Measurements from ENCODE around the gene RAB13. TPM values are rescaled to one million over a fixed set of nuclear protein-coding genes. Genes with fewer than 3 reads are reported as not detected.
"Not testable (repeated sequence)": the region's sequence is repeated elsewhere in the genome, so short reads cannot be mapped to it uniquely, and the experiment has no call there.

Gene RAB13
- total and polyA plus RNA-seq, 7 experiments from 2014 or later, result 0.45 to 2.2 (median 1.4) TPM; not detected in 3

- H3K4me1 Mint-ChIP-seq, result no peaks in the 10 kb centered on the region
- peaks cover 0 to 8% (median 5%) of the 10 kb centered on the region in 5 donors for H3K36me3 Mint-ChIP-seq
- H3K36me3 ChIP-seq (ENCODE audit: control insufficient read depth in 2 of 3, insufficient read depth in 3 of 3, low read length in 3 of 3), result no peaks in the 10 kb centered on the region
- H3K27ac Mint-ChIP-seq, result no peak overlapping the region
- CTCF ChIA-PET, result no interaction called here
- H3K4me3 Mint-ChIP-seq, result no peak overlapping the region
- H3K27me3 Mint-ChIP-seq, result no peaks in the 10 kb centered on the region
- H3K4me3 ChIP-seq (ENCODE audit: low read length), result no peak overlapping the region
- no peak overlapping the region for H3K27ac ChIP-seq (ENCODE audit: low read depth, low read length)
- DNase-seq (no peak), ATAC-seq (no peak)
- no peaks in the 10 kb centered on the region for H3K9me3 ChIP-seq (ENCODE audit: control insufficient read depth in 2 of 3, low read length in 3 of 3)
- POLR2A ChIA-PET, result no interaction called here
- no peaks in the 10 kb centered on the region for H3K9me3 Mint-ChIP-seq
- intact Hi-C loops (cut with micrococcal nuclease), result no loop called here
- no peaks in the 10 kb centered on the region for H3K4me1 ChIP-seq (ENCODE audit: control insufficient read depth in 2 of 2, insufficient read depth in 2 of 2, low read length in 2 of 2)
- no peaks in the 10 kb centered on the region for H3K27me3 ChIP-seq (ENCODE audit: control insufficient read depth in 2 of 2, insufficient read depth in 2 of 2, low read length in 2 of 2)
Measured at GRCh38 chr1:154012129-154012528, 26.0 kb upstream of the RAB13 start.

- ChIA-PET CTCF (no interaction called here), POLR2A (no interaction called here)
- H3K9me3 Mint-ChIP-seq, result no peaks in the 10 kb centered on the region
- Histone ChIP-seq H3K4me3 (ENCODE audit: low read length) (no peak overlapping the region), H3K27me3 (ENCODE audit: control insufficient read depth in 2 of 2, insufficient read depth in 2 of 2, low read length in 2 of 2) (no peaks in the 10 kb centered on the region), H3K9me3 (ENCODE audit: control insufficient read depth in 2 of 3, low read length in 3 of 3) (no peaks in the 10 kb centered on the region), H3K36me3 (ENCODE audit: control insufficient read depth in 2 of 3, insufficient read depth in 3 of 3, low read length in 3 of 3) (no peaks in the 10 kb centered on the region), H3K27ac (ENCODE audit: low read depth, low read length) (no peak overlapping the region), H3K4me1 (ENCODE audit: control insufficient read depth in 2 of 2, insufficient read depth in 2 of 2, low read length in 2 of 2) (no peaks in the 10 kb centered on the region)
- H3K27ac Mint-ChIP-seq, result no peak overlapping the region
- no peaks in the 10 kb centered on the region for H3K27me3 Mint-ChIP-seq
- peaks cover 0 to 3% (median 0%) of the 10 kb centered on the region in 5 donors for H3K36me3 Mint-ChIP-seq
- intact Hi-C loops (cut with micrococcal nuclease), result no loop called here
- DNase-seq (no peak), ATAC-seq (no peak)
- no peaks in the 10 kb centered on the region for H3K4me1 Mint-ChIP-seq
- no peak overlapping the region for H3K4me3 Mint-ChIP-seq
Measured at GRCh38 chr1:154006136-154006535, 20.0 kb upstream of the RAB13 start.

GRCh38 chr1:154000420-154000819, 14.3 kb upstream of the RAB13 start:
- peaks cover 0 to 4% (median 3%) of the 10 kb centered on the region in 7 donors for H3K4me1 Mint-ChIP-seq
- no peaks in the 10 kb centered on the region for H3K27me3 ChIP-seq (ENCODE audit: control insufficient read depth in 2 of 2, insufficient read depth in 2 of 2, low read length in 2 of 2)
- H3K27ac ChIP-seq (ENCODE audit: low read depth, low read length), result no peak overlapping the region
- DNase-seq (no peak), ATAC-seq (no peak)
- CTCF ChIA-PET, result interaction anchor here (1.1 kb wide), 1 partner anchor 19 kb away, joined by 6 read pairs; no protein-coding TSS in a partner anchor
- no peaks in the 10 kb centered on the region for H3K9me3 ChIP-seq (ENCODE audit: control insufficient read depth in 2 of 3, low read length in 3 of 3)
- no peak overlapping the region for H3K27ac Mint-ChIP-seq
- no peaks in the 10 kb centered on the region for H3K4me1 ChIP-seq (ENCODE audit: control insufficient read depth in 2 of 2, insufficient read depth in 2 of 2, low read length in 2 of 2)
- no peak overlapping the region for H3K4me3 Mint-ChIP-seq
- H3K4me3 ChIP-seq (ENCODE audit: low read length), result no peak overlapping the region
- POLR2A ChIA-PET, result interaction anchor here (0.6 to 4.9 kb wide), 2 partner anchors 9 to 133 kb away, joined by 6 to 38 read pairs; partner anchors contain the start of gene RPS27
- intact Hi-C loops (cut with micrococcal nuclease), result no loop called here
- H3K9me3 Mint-ChIP-seq, result no peaks in the 10 kb centered on the region
- peaks cover 0 to 4% (median 2%) of the 10 kb centered on the region in 3 experiments for H3K36me3 ChIP-seq (ENCODE audit: control insufficient read depth in 2 of 3, insufficient read depth in 3 of 3, low read length in 3 of 3)
- peaks cover 4 to 6% (median 4%) of the 10 kb centered on the region in 5 donors for H3K36me3 Mint-ChIP-seq
- no peaks in the 10 kb centered on the region for H3K27me3 Mint-ChIP-seq

GRCh38 chr1:153996882-153997281, 10.7 kb upstream of the RAB13 start:
- H3K4me3 Mint-ChIP-seq; H3K27me3 ChIP-seq (ENCODE audit: control insufficient read depth in 2 of 2, insufficient read depth in 2 of 2, low read length in 2 of 2); CTCF ChIA-PET; H3K27me3 Mint-ChIP-seq; H3K9me3 Mint-ChIP-seq; H3K27ac ChIP-seq (ENCODE audit: low read depth, low read length); H3K4me3 ChIP-seq (ENCODE audit: low read length); POLR2A ChIA-PET; DNase-seq; ATAC-seq; H3K9me3 ChIP-seq (ENCODE audit: control insufficient read depth in 2 of 3, low read length in 3 of 3): not testable (repeated sequence)
- H3K36me3 Mint-ChIP-seq, result peaks cover 10 to 26% (median 18%) of the 10 kb centered on the region in 5 donors
- Histone ChIP-seq H3K4me1 (ENCODE audit: control insufficient read depth in 2 of 2, insufficient read depth in 2 of 2, low read length in 2 of 2) (peaks cover 12 to 20% of the 10 kb centered on the region in 2 donors), H3K36me3 (ENCODE audit: control insufficient read depth in 2 of 3, insufficient read depth in 3 of 3, low read length in 3 of 3) (peaks cover 7 to 36% (median 27%) of the 10 kb centered on the region in 3 experiments)
- intact Hi-C loops (cut with micrococcal nuclease), result loop anchor here in 1 of 2 donors (10.0 kb wide), 1 partner anchor 462 kb away; the partner anchor contains the start of gene S100A6
- peak overlapping the region in 2 of 9 donors; percentile 56 to 65 for H3K27ac Mint-ChIP-seq
- H3K4me1 Mint-ChIP-seq, result peaks cover 8 to 34% (median 17%) of the 10 kb centered on the region in 7 donors

- peaks cover 18 to 27% of the 10 kb centered on the region in 2 donors for H3K4me1 ChIP-seq (ENCODE audit: control insufficient read depth in 2 of 2, insufficient read depth in 2 of 2, low read length in 2 of 2)
- Mint-ChIP-seq H3K4me3 (peak overlapping the region in 1 of 10 donors; percentile 51), H3K27me3 (peaks cover 0 to under 1% (median 0%) of the 10 kb centered on the region in 5 donors), H3K36me3 (peaks cover 10 to 34% (median 29%) of the 10 kb centered on the region in 5 donors), H3K4me1 (peaks cover 15 to 43% (median 26%) of the 10 kb centered on the region in 7 donors), H3K27ac (peak overlapping the region in 5 of 9 donors; percentile 45 to 84 (median 71)), H3K9me3 (peaks cover 0 to 6% (median 0%) of the 10 kb centered on the region in 11 donors)
- ChIA-PET POLR2A (interaction anchor here (0.6 to 1.1 kb wide), 4 partner anchors 18 to 269 kb away, joined by 3 to 4 read pairs (median 4); partner anchors contain the start of gene JTB), CTCF (interaction anchor here (0.7 kb wide), 1 partner anchor 1943 kb away, joined by 3 read pairs; no protein-coding TSS in a partner anchor)
- no peak overlapping the region for H3K27ac ChIP-seq (ENCODE audit: low read depth, low read length)
- no peak overlapping the region for H3K4me3 ChIP-seq (ENCODE audit: low read length)
- no peaks in the 10 kb centered on the region for H3K27me3 ChIP-seq (ENCODE audit: control insufficient read depth in 2 of 2, insufficient read depth in 2 of 2, low read length in 2 of 2)
- no peaks in the 10 kb centered on the region for H3K9me3 ChIP-seq (ENCODE audit: control insufficient read depth in 2 of 3, low read length in 3 of 3)
- DNase-seq (no peak), ATAC-seq (no peak)
- H3K36me3 ChIP-seq (ENCODE audit: control insufficient read depth in 2 of 3, insufficient read depth in 3 of 3, low read length in 3 of 3), result peaks cover 7 to 42% (median 29%) of the 10 kb centered on the region in 3 experiments
- intact Hi-C loops (cut with micrococcal nuclease), result loop anchor here in 1 of 2 donors (10.0 kb wide), 1 partner anchor 461 kb away; the partner anchor contains the start of gene S100A6
Measured at GRCh38 chr1:153995640-153996039, 9.5 kb upstream of the RAB13 start.

- Histone ChIP-seq H3K4me3 (ENCODE audit: low read length) (no peak overlapping the region), H3K27ac (ENCODE audit: low read depth, low read length) (no peak overlapping the region), H3K9me3 (ENCODE audit: control insufficient read depth in 2 of 3, low read length in 3 of 3) (no peaks in the 10 kb centered on the region), H3K27me3 (ENCODE audit: control insufficient read depth in 2 of 2, insufficient read depth in 2 of 2, low read length in 2 of 2) (no peaks in the 10 kb centered on the region), H3K4me1 (ENCODE audit: control insufficient read depth in 2 of 2, insufficient read depth in 2 of 2, low read length in 2 of 2) (peaks cover 18 to 28% of the 10 kb centered on the region in 2 donors), H3K36me3 (ENCODE audit: control insufficient read depth in 2 of 3, insufficient read depth in 3 of 3, low read length in 3 of 3) (peaks cover 7 to 43% (median 29%) of the 10 kb centered on the region in 3 experiments)
- peaks cover 0 to 8% (median 0%) of the 10 kb centered on the region in 11 donors for H3K9me3 Mint-ChIP-seq
- POLR2A ChIA-PET, result interaction anchor here (0.6 to 1.1 kb wide), 4 partner anchors 18 to 269 kb away, joined by 3 to 4 read pairs (median 4); partner anchors contain the start of gene JTB
- ATAC-seq (no peak), DNase-seq (no peak)
- peaks cover 18 to 47% (median 30%) of the 10 kb centered on the region in 7 donors for H3K4me1 Mint-ChIP-seq
- intact Hi-C loops (cut with micrococcal nuclease), result loop anchor here in 1 of 2 donors (10.0 kb wide), 1 partner anchor 460 kb away; the partner anchor contains the start of gene S100A6
- H3K36me3 Mint-ChIP-seq, result peaks cover 10 to 34% (median 31%) of the 10 kb centered on the region in 5 donors
- CTCF ChIA-PET, result no interaction called here
- H3K4me3 Mint-ChIP-seq, result peak overlapping the region in 1 of 10 donors; percentile 51
- H3K27ac Mint-ChIP-seq, result peak overlapping the region in 6 of 9 donors; percentile 45 to 84 (median 58)
- H3K27me3 Mint-ChIP-seq, result peaks cover 0 to 2% (median 0%) of the 10 kb centered on the region in 5 donors
Measured at GRCh38 chr1:153995202-153995601, 9.1 kb upstream of the RAB13 start.

Measured in naive thymus-derived CD4-positive, alpha-beta T cell (primary cell).